ENCODE results near the gene SLC16A8. TPM values are rescaled to one million over a fixed set of nuclear protein-coding genes. Genes with fewer than 3 reads are reported as not detected.

Gene SLC16A8
- polyA plus RNA-seq, 1 donor (not counting 4 experiments of a cell fraction or from before 2014, with no cell fraction given): not detected

DNA sequence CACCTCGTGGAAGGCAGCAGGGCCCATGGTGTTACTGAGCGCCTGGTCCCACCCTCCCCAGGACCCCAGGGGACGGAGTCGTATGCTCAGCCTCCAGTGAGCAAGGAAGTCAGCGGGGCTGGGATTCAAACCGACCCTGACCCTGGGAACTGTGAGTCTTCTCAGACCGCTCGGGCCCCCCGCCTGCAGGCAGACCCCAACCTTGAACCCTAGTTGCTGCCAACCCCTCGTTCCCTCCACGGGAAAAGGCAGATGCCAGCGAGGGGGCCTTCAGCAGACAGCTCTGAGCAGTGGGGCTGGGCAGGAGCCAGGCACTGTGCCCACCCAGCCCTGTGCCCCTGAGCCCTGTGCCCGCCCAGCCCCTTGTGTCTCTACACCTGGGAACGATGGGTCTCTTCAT lies 6.4 kb downstream of the SLC16A8 start:
- no peak overlapping the region for H3K4me3 ChIP-seq (ENCODE audit: control insufficient read depth in 2 of 3, extremely low read depth in 1 of 3, insufficient read depth in 2 of 3, low read depth in 1 of 3, low read length in 3 of 3)
- H3K4me1 ChIP-seq (ENCODE audit: control insufficient read depth, extremely low read depth, insufficient read depth, low read length): no peaks in the 10 kb centered on the region
- H3K79me2 ChIP-seq (ENCODE audit: control insufficient read depth, insufficient read depth, low read length): no peaks in the 10 kb centered on the region
- no peak for DNase-seq (ENCODE audit: low read depth, low spot score)
- peaks cover 6 to 10% of the 10 kb centered on the region in 2 experiments for H3K36me3 ChIP-seq (ENCODE audit: control insufficient read depth in 2 of 2, extremely low read depth in 1 of 2, insufficient read depth in 2 of 2, low read length in 2 of 2)
- H3K27ac ChIP-seq (ENCODE audit: control insufficient read depth, insufficient read depth, low read length): no peak overlapping the region
- H2AFZ ChIP-seq (ENCODE audit: control insufficient read depth, low read length): no peak overlapping the region
- H3K9me1 ChIP-seq (ENCODE audit: control insufficient read depth, extremely low read depth, insufficient read depth, low read length): no peaks in the 10 kb centered on the region
- H3K9me3 ChIP-seq (ENCODE audit: control insufficient read depth, low read depth, low read length): no peaks in the 10 kb centered on the region
- dilution Hi-C loops (cut with MboI; ENCODE audit: extremely low pct_ligation_motif_present, low sequenced_read_pairs): no loop called here
- no peak overlapping the region for H3K4me2 ChIP-seq (ENCODE audit: control insufficient read depth, extremely low read depth, insufficient read depth, low read depth, low read length)
- TF ChIP-seq EZH2 (IDR thresholded peaks at IDR 0.05; ENCODE audit: low read length): no peak
- TF ChIP-seq, protein P1, sequence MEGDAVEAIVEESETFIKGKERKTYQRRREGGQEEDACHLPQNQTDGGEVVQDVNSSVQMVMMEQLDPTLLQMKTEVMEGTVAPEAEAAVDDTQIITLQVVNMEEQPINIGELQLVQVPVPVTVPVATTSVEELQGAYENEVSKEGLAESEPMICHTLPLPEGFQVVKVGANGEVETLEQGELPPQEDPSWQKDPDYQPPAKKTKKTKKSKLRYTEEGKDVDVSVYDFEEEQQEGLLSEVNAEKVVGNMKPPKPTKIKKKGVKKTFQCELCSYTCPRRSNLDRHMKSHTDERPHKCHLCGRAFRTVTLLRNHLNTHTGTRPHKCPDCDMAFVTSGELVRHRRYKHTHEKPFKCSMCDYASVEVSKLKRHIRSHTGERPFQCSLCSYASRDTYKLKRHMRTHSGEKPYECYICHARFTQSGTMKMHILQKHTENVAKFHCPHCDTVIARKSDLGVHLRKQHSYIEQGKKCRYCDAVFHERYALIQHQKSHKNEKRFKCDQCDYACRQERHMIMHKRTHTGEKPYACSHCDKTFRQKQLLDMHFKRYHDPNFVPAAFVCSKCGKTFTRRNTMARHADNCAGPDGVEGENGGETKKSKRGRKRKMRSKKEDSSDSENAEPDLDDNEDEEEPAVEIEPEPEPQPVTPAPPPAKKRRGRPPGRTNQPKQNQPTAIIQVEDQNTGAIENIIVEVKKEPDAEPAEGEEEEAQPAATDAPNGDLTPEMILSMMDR (optimal IDR thresholded peaks at IDR 0.05 in 1 of 3, IDR thresholded peaks at IDR 0.05 in 1 of 3, conservative IDR thresholded peaks at IDR 0.05 in 1 of 3; ENCODE audit: extremely low read depth in 1 of 3, insufficient read depth in 2 of 3, low read length in 3 of 3): no peak
- H4K20me1 ChIP-seq (ENCODE audit: control insufficient read depth, extremely low read depth, insufficient read depth, low read length): no peaks in the 10 kb centered on the region
- peaks cover 21% of the 10 kb centered on the region for H3K27me3 ChIP-seq (ENCODE audit: control insufficient read depth, extremely low read depth, insufficient read depth, low read length)
- no peak for FAIRE-seq
- H3K9ac ChIP-seq (ENCODE audit: control insufficient read depth, extremely low read depth, insufficient read depth, low read length): no peak overlapping the region

DNA sequence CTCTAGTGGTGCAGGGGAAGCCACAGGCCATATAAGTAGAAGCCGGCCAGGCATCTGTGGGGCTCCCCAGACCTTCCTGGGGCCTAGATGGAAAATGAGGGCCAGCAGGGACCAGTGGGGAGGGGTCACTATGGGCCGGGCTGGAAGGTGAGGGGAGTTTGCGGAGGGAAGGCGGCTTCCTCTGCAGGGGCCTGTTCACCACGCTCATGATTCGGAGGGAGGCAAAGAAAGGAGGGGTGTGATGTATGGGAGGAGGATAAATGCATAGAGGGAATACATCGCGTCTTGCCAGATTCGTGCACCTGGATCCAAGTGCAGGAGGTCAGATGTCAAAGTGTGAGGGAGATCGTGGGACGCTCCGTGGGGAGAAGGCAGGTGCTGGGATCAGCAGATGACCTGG lies 6.9 kb downstream of the SLC16A8 start:
- peaks cover 9 to 12% of the 10 kb centered on the region in 2 experiments for H3K36me3 ChIP-seq (ENCODE audit: control insufficient read depth in 2 of 2, extremely low read depth in 1 of 2, insufficient read depth in 2 of 2, low read length in 2 of 2)
- FAIRE-seq: no peak
- no peaks in the 10 kb centered on the region for H3K9me1 ChIP-seq (ENCODE audit: control insufficient read depth, extremely low read depth, insufficient read depth, low read length)
- no peak overlapping the region for H3K27ac ChIP-seq (ENCODE audit: control insufficient read depth, insufficient read depth, low read length)
- dilution Hi-C loops (cut with MboI; ENCODE audit: extremely low pct_ligation_motif_present, low sequenced_read_pairs): no loop called here
- H4K20me1 ChIP-seq (ENCODE audit: control insufficient read depth, extremely low read depth, insufficient read depth, low read length): no peaks in the 10 kb centered on the region
- H3K4me1 ChIP-seq (ENCODE audit: control insufficient read depth, extremely low read depth, insufficient read depth, low read length): no peaks in the 10 kb centered on the region
- no peaks in the 10 kb centered on the region for H3K79me2 ChIP-seq (ENCODE audit: control insufficient read depth, insufficient read depth, low read length)
- no peak overlapping the region for H3K4me2 ChIP-seq (ENCODE audit: control insufficient read depth, extremely low read depth, insufficient read depth, low read depth, low read length)
- no peak for DNase-seq (ENCODE audit: low read depth, low spot score)
- H3K4me3 ChIP-seq (ENCODE audit: control insufficient read depth in 2 of 3, extremely low read depth in 1 of 3, insufficient read depth in 2 of 3, low read depth in 1 of 3, low read length in 3 of 3): no peak overlapping the region
- H3K27me3 ChIP-seq (ENCODE audit: control insufficient read depth, extremely low read depth, insufficient read depth, low read length): peaks cover 16% of the 10 kb centered on the region
- no peaks in the 10 kb centered on the region for H3K9me3 ChIP-seq (ENCODE audit: control insufficient read depth, low read depth, low read length)
- no peak for TF ChIP-seq EZH2 (IDR thresholded peaks at IDR 0.05; ENCODE audit: low read length)
- TF ChIP-seq, protein P1 (optimal IDR thresholded peaks at IDR 0.05 in 1 of 3, IDR thresholded peaks at IDR 0.05 in 1 of 3, conservative IDR thresholded peaks at IDR 0.05 in 1 of 3; ENCODE audit: extremely low read depth in 1 of 3, insufficient read depth in 2 of 3, low read length in 3 of 3): no peak
- no peak overlapping the region for H2AFZ ChIP-seq (ENCODE audit: control insufficient read depth, low read length)
- no peak overlapping the region for H3K9ac ChIP-seq (ENCODE audit: control insufficient read depth, extremely low read depth, insufficient read depth, low read length)

Data from keratinocyte (primary cell).